Femur (tissue), 1 donor: Measurements from ENCODE around the gene NECAP2.
"Not testable (repeated sequence)": the region's sequence is repeated elsewhere in the genome, so short reads cannot be mapped to it uniquely, and the experiment has no call there.

Experiments
- DNase-seq: peaks from one replicate; pipeline ENCODE4 v3.0.0-alpha.2; 2017

NECAP2 gene

GRCh38 chr1:16462773-16463330 lies 22.3 kb downstream of the NECAP2 start:
- DNase-seq: no peak

GRCh38 chr1:16464917-16465625 lies 24.5 kb downstream of the NECAP2 start:
- DNase-seq: no peak

- DNase-seq: no peak
Measured at GRCh38 chr1:16468558-16468957, 28.0 kb downstream of the NECAP2 start.

GRCh38 chr1:16474166-16474800 lies 33.8 kb downstream of the NECAP2 start:
- no peak for DNase-seq

DNA sequence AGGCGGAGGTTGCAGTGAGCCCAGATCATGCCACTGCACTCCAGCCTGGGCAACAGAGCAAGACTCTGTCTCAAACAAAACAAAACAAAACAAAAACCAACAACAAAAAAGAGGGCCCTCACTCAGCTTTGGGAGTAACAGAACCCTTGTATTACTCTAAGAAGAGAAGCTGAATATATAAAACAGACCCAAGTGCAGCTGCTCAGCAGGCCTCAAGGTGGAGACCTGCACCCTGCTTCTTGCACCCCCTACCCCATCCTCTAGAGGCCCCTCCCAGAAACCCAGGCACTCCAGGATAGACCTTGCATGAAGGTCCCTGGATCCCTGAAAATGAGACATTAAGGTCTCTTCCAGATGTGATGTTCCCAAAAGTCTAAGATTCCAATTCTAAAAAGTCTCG lies 34.4 kb downstream of the NECAP2 start:
- not testable (repeated sequence) for DNase-seq

DNA sequence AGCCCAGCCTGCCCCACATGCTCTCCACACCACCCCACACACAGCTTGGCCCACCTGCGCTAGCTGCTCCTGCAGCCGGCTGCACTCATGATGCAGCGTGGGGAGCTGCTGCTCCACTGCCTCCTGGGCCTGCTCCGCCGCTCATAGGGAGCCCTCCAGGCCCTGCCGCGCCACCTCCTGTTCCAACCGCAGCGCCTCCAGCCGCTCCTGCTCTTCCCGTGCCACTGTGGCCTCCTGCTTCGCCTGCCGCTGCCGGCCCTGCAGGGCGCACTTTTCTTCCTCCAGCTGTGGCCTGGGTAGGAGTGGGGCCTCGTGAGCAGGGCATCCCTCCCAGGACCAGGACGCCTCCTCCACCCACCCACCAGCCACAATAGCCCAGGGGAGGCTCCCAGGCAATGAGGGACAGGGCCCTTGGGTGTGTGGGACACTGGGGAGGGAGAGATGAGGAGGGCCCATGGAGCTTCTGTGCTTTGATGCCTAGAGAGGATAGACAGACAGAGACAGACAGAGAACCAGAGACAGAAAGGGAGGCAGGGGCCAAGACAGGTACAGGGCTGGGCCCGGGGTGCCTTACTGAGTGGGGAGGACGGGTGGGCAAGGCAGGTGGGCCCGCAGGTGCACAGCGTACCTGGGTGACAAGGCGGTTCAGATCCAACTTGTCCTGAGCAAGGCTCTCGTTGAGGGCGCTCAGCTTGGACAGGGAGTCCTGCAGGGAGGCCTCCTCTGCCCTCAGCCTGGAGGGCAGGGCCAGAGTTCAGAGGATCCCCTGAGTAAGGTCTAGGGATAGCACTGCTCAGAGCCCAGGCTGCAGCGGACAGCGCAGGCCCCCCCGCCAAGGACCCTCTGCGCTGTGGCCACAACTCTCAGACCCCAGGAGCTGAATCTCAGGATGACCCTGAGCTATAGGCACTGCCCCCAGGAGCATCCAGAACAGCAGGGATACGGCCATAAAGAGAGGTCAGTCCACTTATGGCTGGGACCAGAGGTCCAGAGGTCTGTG lies 35.5 kb downstream of the NECAP2 start:
- not testable (repeated sequence) for DNase-seq

GRCh38 chr1:16478091-16478490 lies 37.6 kb downstream of the NECAP2 start:
- DNase-seq: no peak

DNA sequence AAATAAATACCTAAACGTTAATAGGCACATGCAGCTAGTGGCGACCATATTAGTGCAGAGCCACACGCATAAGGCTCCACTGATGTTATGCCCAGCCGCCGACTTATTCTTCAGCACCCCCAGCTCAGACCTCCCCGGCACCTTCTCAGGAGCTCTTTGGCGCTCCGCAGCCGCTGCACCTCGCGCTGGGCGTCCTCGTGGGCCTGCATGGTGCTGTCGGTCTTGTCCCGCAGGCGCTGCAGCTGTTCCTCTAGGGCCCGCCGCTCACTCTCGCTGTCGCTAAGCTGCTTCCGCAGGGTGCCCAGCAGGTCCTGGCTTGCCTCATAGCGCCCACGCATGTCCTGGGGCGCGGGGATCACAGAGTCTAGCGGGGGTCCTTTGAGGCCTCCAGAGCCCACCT lies 42.6 kb downstream of the NECAP2 start:
- DNase-seq: not testable (repeated sequence)

DNA sequence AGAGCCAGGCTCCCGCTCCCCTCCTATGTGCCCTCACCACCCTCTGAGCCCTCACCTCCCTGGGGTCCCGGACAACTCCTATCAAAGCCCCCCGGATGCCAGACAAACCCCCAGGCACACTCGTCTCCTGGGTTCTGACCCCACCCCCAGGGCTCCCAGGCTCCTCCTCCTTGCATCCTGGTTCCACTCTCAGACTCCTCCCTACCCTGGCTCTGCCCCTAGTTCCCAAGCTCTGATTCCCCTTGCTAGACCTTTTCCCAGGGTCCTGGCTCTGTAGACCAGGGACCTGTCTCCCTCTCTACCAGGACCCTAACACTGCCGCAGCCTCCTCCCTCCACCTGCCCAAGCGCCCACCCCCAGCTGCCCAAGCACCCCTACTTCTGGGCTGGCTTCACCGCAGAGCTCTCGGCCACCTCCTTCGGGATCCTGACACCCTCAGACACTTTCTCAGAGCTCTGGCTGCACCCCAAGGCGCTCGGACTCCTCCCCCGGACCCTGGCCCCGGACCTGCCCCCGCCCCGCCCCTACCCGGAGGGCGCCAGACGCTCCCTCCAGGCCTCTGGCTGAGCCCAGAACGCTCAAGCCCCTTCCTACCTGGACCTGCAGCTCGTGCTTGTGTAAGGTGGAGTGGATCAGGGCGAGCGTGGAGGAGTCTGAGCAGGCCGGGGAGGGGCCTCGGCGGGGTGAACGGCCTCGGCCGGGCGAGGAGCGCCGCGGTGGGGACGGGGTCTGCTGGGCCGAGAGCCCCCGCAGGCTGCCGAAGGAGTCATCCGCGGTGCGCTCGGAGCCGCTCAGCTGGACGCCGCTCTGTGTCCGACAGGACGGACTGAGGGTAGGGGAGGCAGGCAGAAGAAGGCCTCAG lies 43.3 kb downstream of the NECAP2 start:
- not testable (repeated sequence) for DNase-seq

DNA sequence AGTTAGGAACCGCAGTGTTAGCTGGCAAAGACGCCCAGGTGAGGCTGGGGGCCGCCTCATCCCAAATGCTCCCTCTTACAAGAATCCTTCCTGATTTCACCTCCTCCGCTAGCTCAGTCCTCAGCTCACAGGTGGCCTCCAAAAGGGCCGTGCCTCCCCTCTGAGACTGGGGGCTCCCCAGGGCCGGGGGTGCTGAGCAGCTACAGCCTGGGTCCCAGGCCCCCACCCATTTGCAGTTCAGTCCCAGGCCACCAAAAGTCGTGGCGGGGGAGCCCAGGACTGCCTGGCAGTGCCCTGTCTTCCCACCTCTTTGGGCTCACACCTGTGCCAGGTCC lies 43.9 kb downstream of the NECAP2 start:
- no peak for DNase-seq

DNA sequence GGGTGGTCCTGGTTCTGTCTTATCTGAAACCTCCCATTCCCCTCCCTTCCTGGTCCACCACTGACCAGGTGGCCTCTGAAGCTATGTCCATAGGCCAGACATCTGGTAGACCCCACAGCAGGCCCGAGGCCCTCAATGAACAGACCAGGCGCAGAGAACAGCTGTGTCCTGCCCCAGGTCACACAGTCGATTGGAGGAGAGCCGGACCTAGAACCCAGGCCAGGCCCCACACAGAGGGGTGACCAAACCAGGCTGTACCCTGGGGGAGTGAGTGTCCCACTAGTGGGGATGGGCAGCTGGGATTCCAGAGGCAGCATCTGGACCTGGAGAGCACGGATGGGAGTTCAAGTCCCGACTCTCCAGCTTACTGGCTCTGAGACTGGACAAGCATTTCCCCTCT lies 44.4 kb downstream of the NECAP2 start:
- no peak for DNase-seq

GRCh38 chr1:16486316-16486715 lies 45.8 kb downstream of the NECAP2 start:
- not testable (repeated sequence) for DNase-seq

DNA sequence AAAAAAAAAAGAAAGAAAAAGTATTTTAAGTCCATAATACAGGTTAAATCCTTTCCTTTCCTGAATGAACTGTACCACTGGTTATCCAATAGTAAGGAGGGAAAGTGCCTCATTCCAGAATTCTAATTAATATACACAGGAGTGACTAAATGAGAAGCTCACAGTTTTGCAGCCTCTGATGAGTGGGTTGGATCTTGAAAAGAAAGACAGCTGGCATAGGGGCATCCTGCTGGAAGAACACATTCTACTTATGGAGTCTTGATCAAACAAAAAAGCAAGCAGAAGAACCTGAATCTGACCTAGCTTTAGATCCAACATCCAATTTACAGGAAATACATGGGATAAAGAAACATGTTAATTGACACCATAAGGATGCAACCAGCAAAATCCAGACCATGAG lies 46.5 kb downstream of the NECAP2 start:
- not testable (repeated sequence) for DNase-seq

GRCh38 chr1:16489195-16489880 lies 48.8 kb downstream of the NECAP2 start:
- DNase-seq: not testable (repeated sequence)

DNA sequence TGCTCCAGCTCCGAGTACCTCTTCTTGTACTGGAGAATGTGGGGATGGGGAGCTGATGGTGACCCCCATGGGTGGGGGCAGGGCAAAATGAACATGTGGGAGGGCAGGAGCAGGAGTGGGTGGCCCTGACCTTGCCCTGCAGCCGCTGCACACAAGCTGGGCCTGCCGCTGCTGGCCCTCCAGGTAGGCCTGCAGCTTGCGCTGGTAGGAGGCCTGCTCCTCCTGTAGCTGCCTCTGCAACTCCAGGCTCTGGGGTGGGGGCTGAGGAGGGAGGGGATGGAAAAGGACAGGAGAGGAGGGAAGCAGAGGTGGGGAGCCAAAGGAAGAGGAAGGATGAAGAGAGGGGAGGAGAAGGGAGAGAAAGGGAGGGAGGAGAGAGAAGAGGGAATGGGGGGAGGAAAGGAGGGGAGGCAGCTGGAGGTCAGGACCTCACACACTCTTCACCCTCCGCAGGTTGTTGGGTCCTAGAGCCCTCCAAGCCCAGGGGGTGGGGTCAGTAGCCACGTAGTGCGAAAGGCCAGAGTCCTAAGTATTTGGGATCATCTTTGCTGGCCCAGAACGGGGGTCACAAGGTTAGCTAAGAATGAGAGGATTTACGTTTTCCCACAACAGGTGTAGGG lies 50.6 kb downstream of the NECAP2 start:
- DNase-seq: no peak

- DNase-seq: not testable (repeated sequence)
Measured at GRCh38 chr1:16492937-16493336, 52.4 kb downstream of the NECAP2 start.

DNA sequence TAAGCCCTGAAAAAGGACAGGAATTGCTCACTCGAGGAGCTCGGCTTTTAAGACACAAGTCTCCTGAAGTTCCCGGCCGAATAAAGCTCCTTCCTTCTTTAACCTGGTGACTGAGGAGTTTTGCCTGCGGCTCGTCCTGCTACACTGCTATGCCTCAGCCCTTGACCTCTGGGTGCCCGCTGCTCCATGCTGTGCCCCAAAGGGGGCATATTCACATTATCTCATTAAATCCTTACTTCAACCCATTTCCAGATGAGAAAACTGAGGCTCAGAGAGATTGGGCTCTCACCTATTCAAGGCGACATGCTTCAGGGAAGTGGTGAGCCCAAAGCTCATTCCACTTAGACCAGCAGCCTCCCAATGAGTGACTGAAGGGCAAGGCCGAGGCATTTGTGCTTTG lies 53.2 kb downstream of the NECAP2 start:
- not testable (repeated sequence) for DNase-seq

GRCh38 chr1:16497474-16497904 lies 57.0 kb downstream of the NECAP2 start:
- not testable (repeated sequence) for DNase-seq

DNA sequence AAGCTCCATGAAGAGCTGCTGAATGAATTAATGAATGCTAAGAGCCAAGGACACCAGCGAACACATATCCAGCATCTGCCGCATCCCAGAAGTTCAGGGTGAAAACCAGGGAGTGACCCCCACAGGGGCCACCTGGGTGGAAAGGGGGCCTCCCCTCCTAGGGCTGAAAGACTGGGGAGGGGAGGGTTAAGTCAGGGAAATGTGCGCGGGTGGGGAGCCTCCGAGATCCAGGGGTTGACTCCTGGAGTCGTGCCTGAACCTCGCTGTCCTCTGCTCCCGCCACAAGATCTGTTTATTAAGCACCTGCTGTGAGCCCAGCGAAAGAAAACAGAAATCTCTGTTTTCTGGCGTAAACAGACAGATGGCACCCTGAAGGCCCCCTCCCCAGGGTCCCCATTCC lies 57.5 kb downstream of the NECAP2 start:
- not testable (repeated sequence) for DNase-seq

DNA sequence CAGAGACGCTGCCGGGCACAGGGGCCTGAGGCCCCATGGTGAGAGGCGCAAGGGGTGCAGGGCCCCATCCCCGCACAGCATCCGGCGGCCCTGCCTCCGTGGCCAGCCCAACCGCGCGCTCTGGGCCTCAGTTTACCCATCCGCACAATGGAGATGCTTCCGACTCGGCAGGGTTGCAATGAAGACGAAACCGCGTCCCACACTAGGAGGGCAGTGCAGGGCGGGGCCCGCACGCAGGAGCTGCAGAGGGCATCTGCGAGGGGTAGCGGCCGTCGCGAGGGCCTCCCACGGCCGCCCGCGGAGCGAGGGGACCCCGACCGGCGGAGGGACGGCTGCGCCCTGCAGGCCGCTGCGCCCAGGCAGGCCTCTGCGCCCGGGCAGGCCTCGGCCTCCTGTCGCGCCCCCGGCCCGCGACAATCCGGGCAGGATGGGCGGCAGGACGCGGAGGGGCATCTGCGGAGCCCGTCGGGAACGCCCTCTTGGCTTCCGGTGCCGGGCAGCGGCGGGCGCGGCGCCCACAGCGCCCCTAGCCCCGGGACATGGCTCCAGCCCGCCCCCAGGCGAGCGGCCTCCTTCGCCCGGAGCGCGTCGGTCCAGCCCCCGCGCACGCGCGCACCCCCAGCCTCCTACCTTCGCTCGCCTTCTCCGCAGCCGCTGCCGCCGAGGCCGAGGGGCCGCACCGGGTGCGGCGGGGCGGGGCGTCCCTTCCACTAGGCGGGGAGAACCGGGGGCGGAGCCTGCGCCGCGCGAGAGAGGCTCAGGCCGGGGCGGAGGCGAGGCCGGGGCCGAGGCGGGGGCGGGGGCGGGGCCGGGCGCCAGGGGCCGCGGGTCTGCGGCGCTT lies 58.3 kb downstream of the NECAP2 start:
- peak; percentile 95 for DNase-seq
